ENCODE results near the gene TCF4.

Gene TCF4

DNA sequence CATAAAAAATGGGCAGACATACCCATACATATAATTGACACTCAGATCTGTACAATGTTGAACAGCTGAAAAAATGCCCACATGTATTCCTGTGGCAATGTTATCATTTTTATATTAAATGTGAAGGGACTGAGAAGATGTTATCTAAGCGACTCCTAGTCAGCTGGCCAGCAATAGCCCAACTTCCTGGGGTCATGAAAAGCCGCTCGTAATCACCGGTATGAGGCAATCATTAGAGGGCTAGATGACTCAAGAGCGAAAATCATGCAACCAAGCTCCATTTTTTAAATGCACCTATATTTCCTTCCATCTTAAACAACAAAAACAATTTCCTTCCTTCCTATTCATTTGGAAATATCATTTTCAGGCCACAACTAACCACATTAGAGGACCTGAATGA is 354.1 kb downstream of the TCF4 start:
- ATAC-seq (replicated peaks) (no peak), DNase-seq (no peak)
- no peaks in the 10 kb centered on the region for H3K27me3 Mint-ChIP-seq
- H3K4me3 Mint-ChIP-seq = no peak overlapping the region
- H3K4me1 Mint-ChIP-seq (ENCODE audit: low read depth in 2 of 2) = no peaks in the 10 kb centered on the region
- no peaks in the 10 kb centered on the region for H3K9me3 Mint-ChIP-seq
- no peak overlapping the region for H3K27ac Mint-ChIP-seq
- H3K36me3 Mint-ChIP-seq (ENCODE audit: insufficient read depth) = peaks cover 6% of the 10 kb centered on the region

GRCh38 chr18:55232506-55232905 is 355.5 kb downstream of the TCF4 start:
- Mint-ChIP-seq H3K36me3 (ENCODE audit: insufficient read depth) (peaks cover 6% of the 10 kb centered on the region), H3K4me3 (no peak overlapping the region), H3K27ac (no peak overlapping the region), H3K9me3 (no peaks in the 10 kb centered on the region), H3K4me1 (ENCODE audit: low read depth in 2 of 2) (no peaks in the 10 kb centered on the region), H3K27me3 (no peaks in the 10 kb centered on the region)
- no peak for DNase-seq
- no peak for ATAC-seq (replicated peaks)

DNA sequence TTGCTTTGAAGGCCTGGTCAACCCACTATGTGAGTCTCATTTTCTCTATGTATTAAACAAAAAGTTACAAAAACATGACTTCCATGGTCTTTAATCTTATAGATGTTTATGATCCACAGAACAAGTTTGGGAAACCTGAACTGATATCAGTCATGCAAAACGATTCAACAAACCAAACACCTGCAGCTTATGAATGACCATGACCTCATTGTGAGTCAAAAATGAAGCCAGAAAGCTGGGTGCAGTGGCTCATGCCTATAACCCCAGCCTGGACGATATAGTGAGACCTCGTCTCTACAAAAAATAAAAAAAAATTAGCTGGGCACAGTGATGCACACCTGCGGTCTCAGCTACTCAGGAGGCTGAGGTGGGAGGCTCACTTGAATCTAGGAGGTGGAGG is 358.3 kb downstream of the TCF4 start:
- Mint-ChIP-seq H3K27ac (no peak overlapping the region), H3K9me3 (no peaks in the 10 kb centered on the region), H3K27me3 (no peaks in the 10 kb centered on the region), H3K4me3 (no peak overlapping the region), H3K4me1 (ENCODE audit: low read depth in 2 of 2) (no peaks in the 10 kb centered on the region), H3K36me3 (ENCODE audit: insufficient read depth) (peaks cover 6% of the 10 kb centered on the region)
- ATAC-seq (replicated peaks) (no peak), DNase-seq (no peak)

DNA sequence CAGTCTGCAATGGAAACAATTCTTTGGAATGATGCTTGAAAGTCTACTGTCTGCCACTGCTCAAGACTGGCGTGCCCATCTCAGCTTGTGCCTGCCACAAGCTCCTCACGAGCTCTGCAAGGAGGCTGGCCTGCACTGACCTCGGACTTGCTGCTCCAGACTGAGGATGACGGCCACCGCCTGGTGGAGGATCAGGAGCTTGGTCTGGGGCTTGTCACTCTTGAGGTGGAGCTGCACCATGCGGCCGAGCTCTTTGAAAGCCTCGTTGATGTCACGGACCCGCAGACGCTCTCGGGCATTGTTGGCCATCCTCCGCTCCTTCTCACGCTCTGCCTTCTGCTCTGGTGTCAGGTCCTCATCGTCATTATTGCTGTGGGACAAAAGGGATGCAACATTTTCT is 359.3 kb downstream of the TCF4 start:
- Mint-ChIP-seq H3K9me3 (no peaks in the 10 kb centered on the region), H3K27ac (no peak overlapping the region), H3K4me3 (no peak overlapping the region), H3K27me3 (no peaks in the 10 kb centered on the region), H3K36me3 (ENCODE audit: insufficient read depth) (peaks cover 6% of the 10 kb centered on the region), H3K4me1 (ENCODE audit: low read depth in 2 of 2) (no peaks in the 10 kb centered on the region)
- ATAC-seq (replicated peaks) (no peak), DNase-seq (no peak)

DNA sequence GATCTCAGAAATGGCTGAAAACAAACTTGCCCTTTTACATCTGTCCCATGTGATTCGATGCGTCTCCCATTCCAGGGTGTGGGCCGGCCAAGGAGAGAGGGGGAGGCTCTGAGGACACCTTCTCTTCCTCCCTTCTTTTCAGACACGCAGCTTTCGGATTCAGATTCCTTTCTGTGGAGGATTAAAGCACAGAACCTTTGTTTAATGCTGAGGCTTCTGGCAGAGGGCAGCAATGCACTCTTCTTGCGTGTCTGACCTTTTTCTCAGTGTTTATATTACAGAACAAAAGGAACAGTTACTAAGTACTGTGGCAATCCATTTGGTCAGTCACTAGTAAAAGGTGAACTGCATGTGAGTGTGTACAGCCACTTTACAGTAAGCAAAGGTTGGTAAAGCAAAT is 359.8 kb downstream of the TCF4 start:
- ATAC-seq (replicated peaks) (no peak), DNase-seq (no peak)
- H3K4me3 Mint-ChIP-seq = no peak overlapping the region
- H3K9me3 Mint-ChIP-seq = no peaks in the 10 kb centered on the region
- H3K27ac Mint-ChIP-seq = no peak overlapping the region
- no peaks in the 10 kb centered on the region for H3K4me1 Mint-ChIP-seq (ENCODE audit: low read depth in 2 of 2)
- no peaks in the 10 kb centered on the region for H3K27me3 Mint-ChIP-seq
- peaks cover 6% of the 10 kb centered on the region for H3K36me3 Mint-ChIP-seq (ENCODE audit: insufficient read depth)

DNA sequence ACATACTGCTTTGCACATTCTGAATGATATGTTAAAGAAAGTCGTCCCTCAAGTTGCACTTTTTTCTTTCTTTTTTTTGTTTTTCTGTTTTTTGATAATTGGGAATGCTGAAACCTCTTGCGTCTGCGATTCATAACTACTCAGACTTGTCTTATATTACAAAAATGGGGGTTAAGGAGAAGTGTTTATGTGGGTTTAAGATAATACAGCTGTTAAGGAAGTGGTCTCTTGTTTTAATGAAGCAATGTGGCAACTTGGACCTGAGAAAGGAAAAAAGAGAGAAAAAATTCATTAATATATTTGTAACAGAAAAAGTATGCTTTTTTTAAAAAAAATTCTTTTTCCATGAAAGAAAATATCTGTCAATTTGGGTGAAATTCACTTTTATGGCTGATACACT is 360.2 kb downstream of the TCF4 start:
- no peaks in the 10 kb centered on the region for H3K4me1 Mint-ChIP-seq (ENCODE audit: low read depth in 2 of 2)
- H3K36me3 Mint-ChIP-seq (ENCODE audit: insufficient read depth) = peaks cover 6% of the 10 kb centered on the region
- H3K9me3 Mint-ChIP-seq = no peaks in the 10 kb centered on the region
- ATAC-seq (replicated peaks) (no peak), DNase-seq (no peak)
- H3K27ac Mint-ChIP-seq = no peak overlapping the region
- H3K4me3 Mint-ChIP-seq = no peak overlapping the region
- no peaks in the 10 kb centered on the region for H3K27me3 Mint-ChIP-seq

DNA sequence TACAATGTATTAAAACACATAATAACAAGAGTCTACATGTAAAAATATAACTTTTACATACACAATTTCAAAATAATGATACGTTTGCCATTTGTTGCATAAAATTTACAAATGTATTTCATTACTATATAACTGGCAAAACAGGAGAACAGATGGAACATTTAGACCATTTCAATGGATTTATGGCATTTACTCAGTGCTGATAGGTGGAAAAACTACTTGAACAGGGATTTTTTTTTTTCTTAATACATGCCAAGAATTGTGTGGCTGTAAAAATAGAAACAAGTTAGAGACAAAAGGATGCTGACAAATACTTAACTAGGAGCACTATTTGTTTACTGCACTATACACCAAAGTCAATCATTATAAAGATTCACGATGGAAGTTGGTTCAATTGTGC is 361.9 kb downstream of the TCF4 start:
- Mint-ChIP-seq H3K4me1 (ENCODE audit: low read depth in 2 of 2) (no peaks in the 10 kb centered on the region), H3K27ac (no peak overlapping the region), H3K27me3 (no peaks in the 10 kb centered on the region), H3K4me3 (no peak overlapping the region), H3K9me3 (no peaks in the 10 kb centered on the region), H3K36me3 (ENCODE audit: insufficient read depth) (no peaks in the 10 kb centered on the region)
- DNase-seq = no peak
- no peak for ATAC-seq (replicated peaks)

- H3K27ac Mint-ChIP-seq = no peak overlapping the region
- no peaks in the 10 kb centered on the region for H3K4me1 Mint-ChIP-seq (ENCODE audit: low read depth in 2 of 2)
- no peaks in the 10 kb centered on the region for H3K9me3 Mint-ChIP-seq
- no peak overlapping the region for H3K4me3 Mint-ChIP-seq
- no peak for DNase-seq
- no peaks in the 10 kb centered on the region for H3K36me3 Mint-ChIP-seq (ENCODE audit: insufficient read depth)
- no peak for ATAC-seq (replicated peaks)
- no peaks in the 10 kb centered on the region for H3K27me3 Mint-ChIP-seq
Measured at GRCh38 chr18:55224086-55224625, 363.8 kb downstream of the TCF4 start.

- ATAC-seq (replicated peaks) (no peak), DNase-seq (no peak)
- Mint-ChIP-seq H3K4me3 (no peak overlapping the region), H3K9me3 (no peaks in the 10 kb centered on the region), H3K27me3 (no peaks in the 10 kb centered on the region), H3K36me3 (ENCODE audit: insufficient read depth) (no peaks in the 10 kb centered on the region), H3K27ac (no peak overlapping the region), H3K4me1 (ENCODE audit: low read depth in 2 of 2) (no peaks in the 10 kb centered on the region)
Measured at GRCh38 chr18:55221622-55222021, 366.4 kb downstream of the TCF4 start.

- no peaks in the 10 kb centered on the region for H3K9me3 Mint-ChIP-seq
Measured at GRCh38 chr18:55220523-55220922, 367.5 kb downstream of the TCF4 start.

DNA sequence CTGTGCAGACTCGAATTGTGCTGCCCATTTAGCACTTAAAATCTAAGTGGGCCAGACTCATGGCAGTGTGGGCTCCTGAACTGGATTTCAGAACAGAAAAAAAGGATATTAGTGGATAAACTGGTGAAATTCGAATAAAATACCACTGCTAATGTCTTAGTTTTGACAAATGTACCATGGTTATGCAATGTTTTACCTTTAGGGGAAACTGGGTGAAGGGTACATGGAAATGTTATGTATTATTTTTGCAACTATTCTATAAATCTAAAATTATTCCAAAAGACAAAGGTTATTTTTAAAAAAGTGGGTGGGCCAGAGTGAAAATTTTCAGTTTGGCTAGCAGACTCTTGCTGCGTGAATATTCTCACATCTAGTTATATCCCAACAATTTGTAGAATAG is 368.2 kb downstream of the TCF4 start:
- DNase-seq (no peak), ATAC-seq (replicated peaks) (no peak)
- no peaks in the 10 kb centered on the region for H3K27me3 Mint-ChIP-seq
- H3K4me1 Mint-ChIP-seq (ENCODE audit: low read depth in 2 of 2) = no peaks in the 10 kb centered on the region
- H3K36me3 Mint-ChIP-seq (ENCODE audit: insufficient read depth) = no peaks in the 10 kb centered on the region
- H3K27ac Mint-ChIP-seq = no peak overlapping the region
- H3K4me3 Mint-ChIP-seq = no peak overlapping the region
- no peaks in the 10 kb centered on the region for H3K9me3 Mint-ChIP-seq

More at GRCh38 chr18:55220523-55220922, 367.5 kb downstream of the TCF4 start:
- DNase-seq (no peak), ATAC-seq (replicated peaks) (no peak)
- no peak overlapping the region for H3K27ac Mint-ChIP-seq
- no peak overlapping the region for H3K4me3 Mint-ChIP-seq
- H3K36me3 Mint-ChIP-seq (ENCODE audit: insufficient read depth) = no peaks in the 10 kb centered on the region
- no peaks in the 10 kb centered on the region for H3K4me1 Mint-ChIP-seq (ENCODE audit: low read depth in 2 of 2)
- H3K27me3 Mint-ChIP-seq = no peaks in the 10 kb centered on the region

GRCh38 chr18:55219059-55219458 is 368.9 kb downstream of the TCF4 start:
- no peaks in the 10 kb centered on the region for H3K9me3 Mint-ChIP-seq
- H3K4me3 Mint-ChIP-seq = no peak overlapping the region
- H3K36me3 Mint-ChIP-seq (ENCODE audit: insufficient read depth) = no peaks in the 10 kb centered on the region
- DNase-seq = no peak
- no peaks in the 10 kb centered on the region for H3K27me3 Mint-ChIP-seq
- no peak overlapping the region for H3K27ac Mint-ChIP-seq
- no peaks in the 10 kb centered on the region for H3K4me1 Mint-ChIP-seq (ENCODE audit: low read depth in 2 of 2)
- no peak for ATAC-seq (replicated peaks)

DNA sequence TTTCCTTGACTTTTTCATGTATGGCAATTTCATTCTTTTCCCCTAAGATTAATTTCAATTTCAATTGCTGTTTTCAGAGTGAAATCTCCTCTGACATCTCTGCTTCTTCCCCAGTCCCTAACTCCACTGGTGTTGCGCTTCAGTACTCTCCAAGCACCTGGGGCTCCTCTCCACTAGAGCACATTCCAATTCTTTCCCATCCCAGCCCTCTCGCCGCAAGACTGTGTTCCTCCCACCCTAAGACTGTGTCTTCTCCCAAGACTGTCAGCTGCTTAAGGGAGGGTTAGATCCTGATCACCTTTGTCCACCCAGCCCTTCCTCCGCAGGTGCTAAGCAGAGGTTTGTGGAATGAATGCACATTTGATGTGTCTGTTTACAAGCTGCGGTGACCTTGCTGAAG is 373.0 kb downstream of the TCF4 start:
- no peaks in the 10 kb centered on the region for H3K9me3 Mint-ChIP-seq
- H3K36me3 Mint-ChIP-seq (ENCODE audit: insufficient read depth) = no peaks in the 10 kb centered on the region
- H3K27me3 Mint-ChIP-seq = no peaks in the 10 kb centered on the region
- ATAC-seq (replicated peaks) = no peak
- no peak overlapping the region for H3K4me3 Mint-ChIP-seq
- H3K27ac Mint-ChIP-seq = no peak overlapping the region
- no peaks in the 10 kb centered on the region for H3K4me1 Mint-ChIP-seq (ENCODE audit: low read depth in 2 of 2)
- DNase-seq = no peak

GRCh38 chr18:55214534-55214933 is 373.5 kb downstream of the TCF4 start:
- no peaks in the 10 kb centered on the region for H3K4me1 Mint-ChIP-seq (ENCODE audit: low read depth in 2 of 2)
- H3K27ac Mint-ChIP-seq = no peak overlapping the region
- no peaks in the 10 kb centered on the region for H3K27me3 Mint-ChIP-seq
- ATAC-seq (replicated peaks) (no peak), DNase-seq (no peak)
- no peak overlapping the region for H3K4me3 Mint-ChIP-seq
- no peaks in the 10 kb centered on the region for H3K36me3 Mint-ChIP-seq (ENCODE audit: insufficient read depth)
- H3K9me3 Mint-ChIP-seq = no peaks in the 10 kb centered on the region

GRCh38 chr18:55213586-55213985 is 374.4 kb downstream of the TCF4 start:
- ATAC-seq (replicated peaks) (no peak), DNase-seq (no peak)
- no peaks in the 10 kb centered on the region for H3K9me3 Mint-ChIP-seq
- no peak overlapping the region for H3K27ac Mint-ChIP-seq
- H3K36me3 Mint-ChIP-seq (ENCODE audit: insufficient read depth) = no peaks in the 10 kb centered on the region
- H3K4me3 Mint-ChIP-seq = no peak overlapping the region
- H3K4me1 Mint-ChIP-seq (ENCODE audit: low read depth in 2 of 2) = no peaks in the 10 kb centered on the region
- H3K27me3 Mint-ChIP-seq = no peaks in the 10 kb centered on the region
